Measurements from ENCODE around the gene DNAJC25.

The DNAJC25 gene

DNA sequence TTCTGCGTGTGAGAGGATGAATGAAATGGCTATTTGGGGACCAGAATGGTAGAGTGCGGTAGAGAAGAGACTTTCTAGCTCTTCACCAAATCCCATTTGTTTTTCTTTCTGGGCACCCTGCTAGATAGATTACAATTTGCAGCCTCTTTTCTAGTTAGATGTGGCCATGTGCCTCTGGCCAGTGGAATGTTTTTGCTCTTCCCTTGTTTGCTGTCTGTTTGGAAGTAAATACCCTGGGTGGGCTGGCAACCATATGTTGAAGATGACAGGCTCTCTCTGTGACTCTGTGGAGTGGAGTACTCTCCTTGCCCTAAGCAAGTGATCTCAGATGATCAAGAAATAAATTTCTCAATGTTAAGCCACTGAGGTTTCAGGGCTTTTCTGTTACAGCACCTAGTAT lies 43.2 kb downstream of the DNAJC25 start:
- no peak for DNase-seq

DNA sequence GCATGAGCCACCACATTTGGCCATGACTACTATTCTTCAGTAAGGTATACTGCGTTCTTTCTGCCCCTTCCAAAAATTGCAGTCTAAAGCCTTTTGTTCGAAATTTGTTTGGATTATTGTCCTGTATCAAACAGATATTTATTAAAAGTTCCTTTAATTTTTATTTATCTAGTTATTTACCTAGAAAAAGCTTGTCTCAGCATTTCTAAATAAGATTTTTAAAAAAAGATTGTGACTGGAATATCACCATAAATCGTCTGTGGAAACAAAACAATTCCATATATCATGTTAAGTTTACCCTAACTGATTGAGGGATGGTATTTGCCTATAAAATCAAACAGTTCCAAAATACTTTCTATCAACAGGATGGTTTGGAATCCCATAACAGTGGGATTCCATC lies 45.0 kb downstream of the DNAJC25 start:
- no peak for DNase-seq

DNA sequence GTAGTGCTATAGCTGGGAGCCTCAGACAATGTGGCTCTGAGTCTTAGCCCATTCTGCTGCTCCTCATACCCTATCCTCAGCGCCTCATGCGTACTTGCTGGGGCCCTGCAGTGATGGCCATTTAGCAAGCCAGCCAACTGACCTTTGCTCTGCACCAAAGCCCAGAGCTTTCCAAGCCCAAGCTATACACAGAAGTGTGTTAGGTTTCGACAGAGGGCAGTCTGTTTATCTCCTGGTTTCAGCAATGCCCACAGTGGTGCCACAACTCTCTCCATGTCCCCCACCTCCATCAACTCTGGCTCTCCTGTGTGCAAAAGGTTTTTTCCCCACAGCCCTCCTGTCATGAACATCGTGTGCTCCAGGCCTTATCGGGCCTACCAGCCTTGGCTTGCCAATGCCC lies 47.2 kb downstream of the DNAJC25 start:
- no peak for DNase-seq

DNA sequence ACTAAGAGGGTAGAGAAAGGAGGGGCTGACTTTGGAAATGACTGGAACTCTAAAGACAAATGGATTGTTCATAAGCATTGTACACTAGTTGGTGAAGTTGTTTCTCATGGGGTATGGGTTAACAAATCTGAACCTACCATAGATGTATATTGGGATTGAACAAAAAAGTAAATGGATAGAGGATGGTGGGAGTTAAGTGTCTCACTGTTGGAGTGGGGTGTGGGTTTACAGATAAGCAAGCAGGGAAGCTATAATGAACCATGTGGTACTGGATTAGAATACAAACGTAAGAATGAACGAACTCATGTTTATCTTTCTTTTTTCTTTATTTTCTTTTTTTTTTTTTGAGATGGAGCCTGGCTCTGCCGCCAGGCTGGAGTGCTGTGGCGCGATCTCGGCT lies 48.1 kb downstream of the DNAJC25 start:
- DNase-seq: no peak

DNA sequence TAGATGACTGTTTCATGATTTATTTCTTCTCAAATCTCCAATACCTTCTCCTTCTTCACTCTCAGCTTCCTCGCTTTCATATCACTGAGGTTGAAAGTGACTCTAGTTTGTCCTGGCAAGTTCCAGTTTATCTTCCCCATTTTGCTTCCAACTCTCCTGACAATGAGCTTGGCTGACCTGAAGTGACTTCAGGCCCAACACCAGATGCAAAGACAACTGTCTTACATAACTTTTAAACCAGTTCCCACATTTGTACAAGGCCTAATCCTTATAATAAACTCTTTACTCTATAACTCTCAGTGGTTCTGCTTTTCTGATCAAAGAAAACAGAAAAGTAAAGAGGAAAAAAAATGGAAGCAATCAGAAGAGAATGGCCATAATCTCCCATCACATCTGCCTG lies 52.3 kb downstream of the DNAJC25 start:
- DNase-seq: no peak

DNA sequence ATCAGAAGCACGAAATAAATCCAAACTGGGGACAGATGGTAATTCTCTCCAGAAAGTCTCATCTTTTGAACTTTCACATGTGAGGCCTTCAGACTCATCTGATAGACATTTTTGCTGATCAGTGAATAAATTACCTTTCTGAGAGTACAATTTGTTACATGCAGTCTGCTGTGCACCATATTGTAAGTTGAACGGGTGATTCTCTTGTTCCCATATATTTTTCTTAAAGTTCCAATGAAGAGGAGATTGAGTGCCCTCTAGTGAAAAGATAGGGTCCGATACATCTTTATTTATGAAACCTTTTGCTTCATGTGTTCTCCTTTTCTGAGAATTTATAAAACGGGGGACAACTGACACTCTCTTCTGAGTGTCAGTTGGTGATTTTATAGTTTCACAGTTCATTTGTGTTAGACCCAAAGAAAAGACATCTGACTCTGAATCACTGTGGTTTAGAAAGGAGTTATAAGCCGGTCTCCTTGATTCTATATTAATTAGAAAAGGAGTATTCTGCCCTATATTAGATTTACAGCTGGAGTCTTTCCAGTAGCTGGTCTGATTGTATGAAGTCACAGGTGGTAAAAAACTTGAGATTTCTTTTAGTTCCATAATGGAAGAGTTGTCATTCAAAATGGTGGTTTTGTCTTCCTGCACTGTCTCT lies 60.7 kb downstream of the DNAJC25 start:
- DNase-seq: peak; percentile 14

DNA sequence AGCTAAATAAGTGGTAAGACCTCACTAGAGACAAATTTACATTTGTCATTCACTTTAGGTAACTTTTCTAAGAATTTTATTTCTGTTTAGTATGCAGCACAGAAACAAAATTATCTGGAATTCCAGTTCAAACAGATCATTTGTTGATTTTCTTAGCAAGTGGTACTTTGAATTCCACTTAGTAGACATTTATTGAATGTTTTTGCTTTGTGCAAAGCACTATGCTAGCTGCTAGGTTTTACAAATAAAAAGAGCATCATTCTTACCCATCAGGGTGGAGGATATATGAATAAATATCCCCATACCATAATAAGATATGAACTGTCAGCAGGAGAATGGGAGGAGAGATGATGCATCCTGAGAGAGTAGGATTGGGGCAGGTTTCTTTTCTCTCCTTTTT lies 65.7 kb downstream of the DNAJC25 start:
- DNase-seq: no peak

DNA sequence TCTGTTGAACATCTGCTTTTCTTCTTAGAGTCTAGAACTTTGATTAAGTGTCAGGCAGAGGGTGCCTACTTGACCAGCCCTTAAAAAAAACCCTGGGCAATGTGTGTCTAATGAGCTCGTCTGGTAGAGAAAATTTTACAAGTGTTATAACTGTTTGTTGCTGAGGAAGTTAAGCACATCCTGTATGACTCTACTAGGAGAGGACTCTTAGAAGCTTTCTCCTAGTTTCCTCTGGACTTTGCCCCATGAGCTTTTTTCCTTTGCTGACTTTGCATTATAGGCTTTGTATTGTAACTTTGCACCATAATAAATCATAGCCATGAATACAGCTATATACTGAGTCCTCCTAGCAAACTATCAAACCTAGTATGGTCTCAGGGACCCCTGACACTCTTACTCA lies 69.6 kb downstream of the DNAJC25 start:
- DNase-seq: no peak
